Epithelial cell of esophagus (primary cell): ENCODE measurements around the gene CPNE4.

Source experiments
- DNase-seq: peaks from one replicate; pipeline ENCODE4 v3.0.0; 2010; ENCODE audit warnings: low read depth
- H3K4me3 ChIP-seq: 2 replicates; pipeline ENCODE4 v1.5.1; 2011; ENCODE audit warnings: mild to moderate bottlenecking, low read length, control low read depth
- CTCF ChIP-seq: IDR thresholded peaks from 2 replicates; pipeline ENCODE4 v1.5.1; 2011; ENCODE audit warnings: low read depth, mild to moderate bottlenecking, low read length, control low read depth, inconsistent platforms; ENCODE audit not compliant: insufficient read depth; ENCODE audit errors: missing control alignments

CPNE4 gene

GRCh38 chr3:131620977-131621376 is 413.8 kb downstream of the CPNE4 start:
- no peak overlapping the region for H3K4me3 ChIP-seq
- TF ChIP-seq CTCF, result no peak
- no peak for DNase-seq

DNA sequence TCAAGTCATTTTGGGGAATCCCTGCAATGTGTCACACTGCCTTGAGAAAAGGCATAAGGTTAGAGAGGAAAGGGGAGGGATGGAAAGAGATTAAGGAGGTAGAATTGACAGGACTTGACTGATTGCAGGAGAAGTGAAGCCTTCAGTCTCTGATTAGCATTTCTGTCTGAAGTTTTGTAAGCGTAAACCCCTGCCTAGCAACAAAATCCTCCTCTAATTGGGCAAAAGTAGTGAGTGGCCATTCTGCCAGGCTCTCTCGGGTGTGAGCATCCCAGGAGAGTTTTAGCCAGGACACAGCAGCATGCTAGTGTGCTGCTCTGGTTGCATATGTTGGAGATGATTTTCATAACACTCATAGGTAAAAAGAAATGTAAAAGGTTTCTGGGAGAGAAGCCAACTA is 415.0 kb downstream of the CPNE4 start:
- no peak for DNase-seq
- no peak for TF ChIP-seq CTCF

GRCh38 chr3:131616719-131617118 is 418.1 kb downstream of the CPNE4 start:
- no peak overlapping the region for H3K4me3 ChIP-seq
- no peak for TF ChIP-seq CTCF
- DNase-seq, result no peak

More for the DNA sequence above, 415.0 kb downstream of the CPNE4 start:
- no peak overlapping the region for H3K4me3 ChIP-seq

- no peak overlapping the region for H3K4me3 ChIP-seq
- no peak for TF ChIP-seq CTCF
- no peak for DNase-seq
Observed at GRCh38 chr3:131612745-131613144, 422.1 kb downstream of the CPNE4 start.

GRCh38 chr3:131610174-131610573 is 424.6 kb downstream of the CPNE4 start:
- H3K4me3 ChIP-seq, result no peak overlapping the region
- DNase-seq, result no peak
- TF ChIP-seq CTCF, result no peak

DNA sequence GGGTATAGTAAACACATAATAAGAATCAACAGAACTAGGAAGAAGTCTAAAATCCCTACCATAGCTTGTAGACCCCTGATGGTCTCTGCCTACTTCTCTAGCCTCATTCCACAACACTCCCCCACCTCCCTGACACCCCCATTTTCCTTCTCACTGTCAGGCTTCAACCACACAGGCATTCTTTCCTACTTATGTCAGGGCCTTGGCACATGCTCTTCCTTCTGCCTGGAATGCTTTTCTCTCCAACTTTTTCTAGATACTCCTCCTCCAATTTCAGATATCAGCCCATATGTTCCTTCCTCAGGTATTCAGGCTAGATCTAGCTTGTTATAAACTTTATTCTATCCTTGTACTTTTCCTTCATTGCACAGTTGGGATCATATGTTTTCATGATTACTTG is 426.1 kb downstream of the CPNE4 start:
- no peak for DNase-seq
- no peak overlapping the region for H3K4me3 ChIP-seq

More for the DNA sequence above, 426.1 kb downstream of the CPNE4 start:
- TF ChIP-seq CTCF, result no peak
